Measurements from ENCODE around the gene PDE8B.

Gene PDE8B

DNA sequence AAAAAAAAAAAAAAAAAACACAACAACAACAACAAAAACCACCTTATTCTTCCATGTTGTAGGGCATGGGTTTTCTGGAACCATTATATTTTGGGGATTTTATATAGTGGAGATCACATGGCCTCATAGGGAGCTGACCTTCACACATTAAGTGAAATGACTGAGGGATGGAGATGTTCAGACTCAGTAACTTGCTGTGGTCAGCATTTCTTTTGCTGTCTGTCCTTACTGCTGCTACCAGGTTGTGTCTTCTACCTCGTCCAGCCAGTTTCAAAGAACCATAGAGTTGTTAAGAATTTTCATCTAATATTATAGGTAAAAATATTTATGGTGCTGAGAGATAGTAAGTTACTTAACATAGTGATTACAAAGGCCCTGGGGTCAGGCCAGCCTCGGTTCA, 107.6 kb downstream of the PDE8B start:
- H3K36me3 ChIP-seq (ENCODE audit: insufficient read depth, low read length) = no peaks in the 10 kb centered on the region
- H3K4me1 ChIP-seq (ENCODE audit: insufficient read depth, low read length) = no peaks in the 10 kb centered on the region
- no peak for TF ChIP-seq EZH2 (IDR thresholded peaks at IDR 0.05; ENCODE audit: borderline replicate concordance, low read depth, low read length, severe bottlenecking)
- TF ChIP-seq, protein P1, sequence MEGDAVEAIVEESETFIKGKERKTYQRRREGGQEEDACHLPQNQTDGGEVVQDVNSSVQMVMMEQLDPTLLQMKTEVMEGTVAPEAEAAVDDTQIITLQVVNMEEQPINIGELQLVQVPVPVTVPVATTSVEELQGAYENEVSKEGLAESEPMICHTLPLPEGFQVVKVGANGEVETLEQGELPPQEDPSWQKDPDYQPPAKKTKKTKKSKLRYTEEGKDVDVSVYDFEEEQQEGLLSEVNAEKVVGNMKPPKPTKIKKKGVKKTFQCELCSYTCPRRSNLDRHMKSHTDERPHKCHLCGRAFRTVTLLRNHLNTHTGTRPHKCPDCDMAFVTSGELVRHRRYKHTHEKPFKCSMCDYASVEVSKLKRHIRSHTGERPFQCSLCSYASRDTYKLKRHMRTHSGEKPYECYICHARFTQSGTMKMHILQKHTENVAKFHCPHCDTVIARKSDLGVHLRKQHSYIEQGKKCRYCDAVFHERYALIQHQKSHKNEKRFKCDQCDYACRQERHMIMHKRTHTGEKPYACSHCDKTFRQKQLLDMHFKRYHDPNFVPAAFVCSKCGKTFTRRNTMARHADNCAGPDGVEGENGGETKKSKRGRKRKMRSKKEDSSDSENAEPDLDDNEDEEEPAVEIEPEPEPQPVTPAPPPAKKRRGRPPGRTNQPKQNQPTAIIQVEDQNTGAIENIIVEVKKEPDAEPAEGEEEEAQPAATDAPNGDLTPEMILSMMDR (IDR thresholded peaks at IDR 0.05; ENCODE audit: borderline replicate concordance, extremely low read depth, low read length, poor library complexity, severe bottlenecking) = no peak
- no peak overlapping the region for H3K9ac ChIP-seq (ENCODE audit: low read depth, low read length)
- ATAC-seq (ENCODE audit: insufficient read depth, low read depth) = no peak
- no peaks in the 10 kb centered on the region for H3K27me3 ChIP-seq (ENCODE audit: insufficient read depth, low read length, poor library complexity)
- no peaks in the 10 kb centered on the region for H3K79me2 ChIP-seq (ENCODE audit: insufficient read depth, low read length)
- no peak overlapping the region for H3K4me2 ChIP-seq (ENCODE audit: insufficient read depth, low read length)
- H4K20me1 ChIP-seq (ENCODE audit: insufficient read depth, low read length) = no peaks in the 10 kb centered on the region
- no peaks in the 10 kb centered on the region for H3K9me3 ChIP-seq (ENCODE audit: insufficient read depth, low read length, severe bottlenecking)
- no peak overlapping the region for H2AFZ ChIP-seq (ENCODE audit: low read depth, low read length)
- no peak overlapping the region for H3K4me3 ChIP-seq (ENCODE audit: low read depth in 1 of 2, low read length in 2 of 2)
- DNase-seq = no peak
- no peak overlapping the region for H3K27ac ChIP-seq (ENCODE audit: low read length)

DNA sequence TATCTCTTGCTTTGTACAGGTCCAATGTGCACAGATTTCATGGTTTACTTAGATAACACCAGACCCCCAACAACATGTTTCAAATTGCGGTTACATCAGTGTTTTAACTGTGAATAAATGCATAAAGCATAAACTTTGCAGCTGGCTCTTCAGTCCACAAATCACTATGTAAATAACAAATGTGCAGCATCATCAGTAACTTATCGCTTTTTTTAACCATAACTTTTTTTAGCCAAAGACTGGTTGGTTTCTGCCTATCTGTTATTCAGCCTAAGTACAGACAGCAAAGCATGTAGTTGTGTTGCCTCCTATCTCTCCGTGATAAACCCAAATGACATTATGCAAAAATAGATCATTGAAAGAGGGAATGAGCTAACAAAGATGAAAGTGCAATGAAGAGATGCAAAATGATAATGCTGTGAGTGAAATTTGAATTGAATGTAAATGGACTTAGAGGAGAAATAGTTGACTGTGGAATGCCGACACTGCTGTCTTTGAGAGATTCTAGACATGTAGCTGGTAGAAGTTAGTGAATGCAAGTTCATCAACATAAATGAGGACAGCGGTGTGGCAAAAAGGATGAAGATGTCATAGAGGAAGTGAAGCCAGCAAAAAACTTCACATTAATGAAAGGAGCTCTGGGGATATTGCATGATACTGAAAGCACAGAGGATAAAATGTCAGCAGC, 108.8 kb downstream of the PDE8B start:
- no peaks in the 10 kb centered on the region for H3K9me3 ChIP-seq (ENCODE audit: insufficient read depth, low read length, severe bottlenecking)
- H3K27ac ChIP-seq (ENCODE audit: low read length) = no peak overlapping the region
- ATAC-seq (ENCODE audit: insufficient read depth, low read depth) (no peak), DNase-seq (no peak)
- H3K4me1 ChIP-seq (ENCODE audit: insufficient read depth, low read length) = no peaks in the 10 kb centered on the region
- H4K20me1 ChIP-seq (ENCODE audit: insufficient read depth, low read length) = no peaks in the 10 kb centered on the region
- no peaks in the 10 kb centered on the region for H3K36me3 ChIP-seq (ENCODE audit: insufficient read depth, low read length)
- H2AFZ ChIP-seq (ENCODE audit: low read depth, low read length) = no peak overlapping the region
- H3K27me3 ChIP-seq (ENCODE audit: insufficient read depth, low read length, poor library complexity) = no peaks in the 10 kb centered on the region
- no peak for TF ChIP-seq EZH2 (IDR thresholded peaks at IDR 0.05; ENCODE audit: borderline replicate concordance, low read depth, low read length, severe bottlenecking)
- TF ChIP-seq, protein P1 (IDR thresholded peaks at IDR 0.05; ENCODE audit: borderline replicate concordance, extremely low read depth, low read length, poor library complexity, severe bottlenecking) = no peak
- no peak overlapping the region for H3K4me3 ChIP-seq (ENCODE audit: low read depth in 1 of 2, low read length in 2 of 2)
- H3K9ac ChIP-seq (ENCODE audit: low read depth, low read length) = no peak overlapping the region
- H3K4me2 ChIP-seq (ENCODE audit: insufficient read depth, low read length) = no peak overlapping the region
- no peaks in the 10 kb centered on the region for H3K79me2 ChIP-seq (ENCODE audit: insufficient read depth, low read length)

DNA sequence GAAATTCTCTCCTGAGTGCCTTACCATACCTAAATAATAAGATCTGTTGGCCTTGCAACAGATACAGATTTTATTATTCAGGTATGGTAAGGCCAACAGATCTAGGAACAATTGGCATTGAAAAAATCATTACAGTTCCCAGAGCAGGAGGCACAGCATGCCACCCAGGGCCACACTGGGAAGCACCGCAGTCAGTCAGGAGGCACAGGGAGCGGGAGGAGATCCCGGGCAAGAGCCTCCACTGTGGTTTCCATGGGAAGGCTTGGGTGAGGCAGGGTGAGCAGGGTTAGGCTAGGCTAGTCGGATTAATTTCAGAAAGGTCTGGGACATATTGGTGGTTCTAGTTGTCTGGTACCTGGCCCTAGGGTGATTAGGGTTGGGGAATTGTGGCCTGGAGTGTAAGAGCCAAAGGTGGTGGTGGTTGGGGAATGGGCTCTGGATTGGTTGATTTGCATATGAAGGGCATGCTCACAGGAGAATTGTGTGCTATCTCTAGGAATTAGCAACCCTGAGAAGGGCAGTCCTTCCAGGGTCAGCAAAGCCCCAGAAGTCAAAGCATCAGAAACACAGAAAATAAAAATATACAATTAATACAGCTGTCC, 111.4 kb downstream of the PDE8B start:
- ATAC-seq (ENCODE audit: insufficient read depth, low read depth) (no peak), DNase-seq (no peak)
- no peak overlapping the region for H3K4me3 ChIP-seq (ENCODE audit: low read depth in 1 of 2, low read length in 2 of 2)
- TF ChIP-seq, protein P1 (IDR thresholded peaks at IDR 0.05; ENCODE audit: borderline replicate concordance, extremely low read depth, low read length, poor library complexity, severe bottlenecking) = no peak
- TF ChIP-seq EZH2 (IDR thresholded peaks at IDR 0.05; ENCODE audit: borderline replicate concordance, low read depth, low read length, severe bottlenecking) = no peak
- H3K4me2 ChIP-seq (ENCODE audit: insufficient read depth, low read length) = no peak overlapping the region
- H3K9me3 ChIP-seq (ENCODE audit: insufficient read depth, low read length, severe bottlenecking) = no peaks in the 10 kb centered on the region
- H3K27me3 ChIP-seq (ENCODE audit: insufficient read depth, low read length, poor library complexity) = no peaks in the 10 kb centered on the region
- H2AFZ ChIP-seq (ENCODE audit: low read depth, low read length) = no peak overlapping the region
- no peaks in the 10 kb centered on the region for H3K36me3 ChIP-seq (ENCODE audit: insufficient read depth, low read length)
- H3K79me2 ChIP-seq (ENCODE audit: insufficient read depth, low read length) = no peaks in the 10 kb centered on the region
- H3K27ac ChIP-seq (ENCODE audit: low read length) = no peak overlapping the region
- H4K20me1 ChIP-seq (ENCODE audit: insufficient read depth, low read length) = no peaks in the 10 kb centered on the region
- H3K4me1 ChIP-seq (ENCODE audit: insufficient read depth, low read length) = no peaks in the 10 kb centered on the region
- no peak overlapping the region for H3K9ac ChIP-seq (ENCODE audit: low read depth, low read length)
